Neuron (in vitro differentiated cells): ENCODE results near the gene FNDC8.
A peak's percentile ranks its signal among the peaks of the same experiment; 100 is the strongest.
"Not testable (repeated sequence)": the region's sequence is repeated elsewhere in the genome, so short reads cannot be mapped to it uniquely, and the experiment has no call there.

Source experiments
- H2AFZ ChIP-seq: one replicate; pipeline ENCODE4 v1.6.1; 2013; ENCODE audit warnings: low read depth, mild to moderate bottlenecking, inconsistent platforms, low read length, moderate library complexity
- H3K27me3 ChIP-seq: one replicate; pipeline ENCODE4 v1.6.1; 2013; ENCODE audit warnings: low read length; ENCODE audit not compliant: insufficient read depth
- H3K36me3 ChIP-seq: one replicate; pipeline ENCODE4 v1.6.1; 2013; ENCODE audit warnings: low read length; ENCODE audit not compliant: insufficient read depth
- H3K4me1 ChIP-seq: one replicate; pipeline ENCODE4 v1.6.1; 2013; ENCODE audit warnings: low read length; ENCODE audit not compliant: insufficient read depth
- H3K4me3 ChIP-seq: 2 replicates; pipeline ENCODE4 v1.5.1; 2013; ENCODE audit warnings: mild to moderate bottlenecking, low read length, moderate library complexity
- H3K9me3 ChIP-seq: one replicate; pipeline ENCODE4 v1.6.1; 2013; ENCODE audit warnings: low read length

The FNDC8 gene

DNA sequence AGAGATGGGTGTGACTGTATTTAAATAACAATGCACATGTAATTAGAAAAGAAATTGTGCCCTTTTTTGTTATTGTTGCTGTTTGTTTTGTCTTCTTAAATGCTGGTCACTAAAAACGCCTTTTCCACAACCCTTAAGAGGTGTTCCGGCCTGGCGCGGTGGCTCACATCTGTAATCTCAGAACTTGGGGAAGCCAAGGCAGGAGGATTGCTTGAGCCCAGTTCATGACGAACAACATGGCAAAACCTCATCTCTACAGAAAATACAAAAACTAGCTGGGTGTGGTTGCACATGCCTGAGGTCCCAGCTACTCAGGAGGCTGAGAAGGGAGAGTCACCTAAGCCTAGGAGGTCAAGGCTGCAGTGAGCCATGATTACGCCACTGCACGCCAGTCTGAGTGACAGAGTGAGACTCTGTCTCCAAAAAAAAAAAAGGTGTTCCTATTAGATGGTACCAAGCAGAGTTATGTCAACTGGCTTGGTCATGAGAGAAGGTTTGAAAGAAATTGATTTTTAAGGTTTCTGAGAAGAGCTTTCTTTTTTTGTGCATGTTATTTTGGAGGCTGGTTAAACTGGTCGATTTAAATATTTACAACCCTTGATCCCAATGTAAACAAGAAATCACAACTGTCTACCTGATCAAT is 34.4 kb upstream of the FNDC8 start:
- Histone ChIP-seq H3K4me3 (peak overlapping the region; percentile 83), H3K36me3 (no peaks in the 10 kb centered on the region), H3K4me1 (peaks cover 23% of the 10 kb centered on the region), H3K27me3 (no peaks in the 10 kb centered on the region), H3K9me3 (no peaks in the 10 kb centered on the region), H2AFZ (no peak overlapping the region)

DNA sequence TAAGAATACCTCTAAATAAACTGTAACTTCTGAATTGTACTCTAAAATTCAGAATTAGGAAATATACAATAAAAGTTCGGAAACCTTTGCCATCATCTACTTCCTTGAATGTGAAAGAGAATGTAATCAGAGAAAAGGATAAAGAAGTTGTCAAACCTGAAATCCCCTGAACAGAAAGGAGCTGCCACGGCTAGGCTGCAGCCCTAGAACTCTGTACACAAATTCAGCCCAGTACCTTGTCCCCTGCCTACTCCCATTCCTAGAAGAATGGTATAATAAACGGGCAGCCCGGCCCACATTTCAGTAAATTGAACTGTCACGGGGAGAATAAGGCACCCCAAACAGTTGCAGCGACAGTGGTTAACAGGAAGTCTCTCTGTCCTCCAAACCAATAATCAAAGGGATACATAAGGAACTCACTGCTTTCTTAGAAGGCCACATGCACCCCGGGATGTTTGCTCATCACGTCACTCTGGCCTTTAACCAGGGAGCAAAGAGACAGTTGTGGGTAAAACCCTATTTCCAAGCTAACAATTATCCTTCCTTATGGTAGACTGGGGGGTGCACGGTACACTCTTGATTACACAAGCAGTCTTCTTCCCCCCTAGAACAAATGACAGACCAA is 33.6 kb upstream of the FNDC8 start:
- H3K9me3 ChIP-seq: no peaks in the 10 kb centered on the region
- peaks cover 15% of the 10 kb centered on the region for H3K4me1 ChIP-seq
- H3K27me3 ChIP-seq: no peaks in the 10 kb centered on the region
- H3K36me3 ChIP-seq: no peaks in the 10 kb centered on the region
- H3K4me3 ChIP-seq: peak overlapping the region; percentile 83
- H2AFZ ChIP-seq: peak overlapping the region; percentile 82

DNA sequence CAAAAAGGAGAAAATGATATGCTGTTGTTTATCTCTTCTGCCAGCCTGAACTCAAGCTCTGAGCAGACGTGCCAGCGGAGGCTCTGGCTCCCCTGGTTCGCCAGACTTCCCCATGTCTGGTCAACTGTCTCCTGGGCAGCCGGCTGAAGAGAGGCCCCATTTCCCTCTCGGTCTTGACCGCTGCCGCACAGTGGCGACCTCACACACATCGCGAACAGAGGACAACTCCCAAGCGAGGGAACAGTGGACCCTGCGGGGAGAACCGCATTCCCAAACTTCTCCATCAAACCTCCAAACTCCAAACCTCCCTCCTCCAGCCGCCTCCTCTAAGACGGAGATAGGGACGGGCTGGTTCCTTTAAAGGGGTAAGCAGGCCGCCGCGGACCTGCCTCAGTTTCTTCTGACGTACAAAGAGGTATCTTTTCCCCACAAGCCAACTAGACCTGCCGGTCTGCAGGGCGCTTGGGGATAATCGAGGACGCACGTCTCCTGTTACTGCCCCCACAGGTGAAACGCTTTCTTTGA is 33.0 kb upstream of the FNDC8 start:
- peaks cover 15% of the 10 kb centered on the region for H3K4me1 ChIP-seq
- H2AFZ ChIP-seq: peak overlapping the region; percentile 82
- H3K27me3 ChIP-seq: no peaks in the 10 kb centered on the region
- no peaks in the 10 kb centered on the region for H3K9me3 ChIP-seq
- peak overlapping the region; percentile 83 for H3K4me3 ChIP-seq
- no peaks in the 10 kb centered on the region for H3K36me3 ChIP-seq

DNA sequence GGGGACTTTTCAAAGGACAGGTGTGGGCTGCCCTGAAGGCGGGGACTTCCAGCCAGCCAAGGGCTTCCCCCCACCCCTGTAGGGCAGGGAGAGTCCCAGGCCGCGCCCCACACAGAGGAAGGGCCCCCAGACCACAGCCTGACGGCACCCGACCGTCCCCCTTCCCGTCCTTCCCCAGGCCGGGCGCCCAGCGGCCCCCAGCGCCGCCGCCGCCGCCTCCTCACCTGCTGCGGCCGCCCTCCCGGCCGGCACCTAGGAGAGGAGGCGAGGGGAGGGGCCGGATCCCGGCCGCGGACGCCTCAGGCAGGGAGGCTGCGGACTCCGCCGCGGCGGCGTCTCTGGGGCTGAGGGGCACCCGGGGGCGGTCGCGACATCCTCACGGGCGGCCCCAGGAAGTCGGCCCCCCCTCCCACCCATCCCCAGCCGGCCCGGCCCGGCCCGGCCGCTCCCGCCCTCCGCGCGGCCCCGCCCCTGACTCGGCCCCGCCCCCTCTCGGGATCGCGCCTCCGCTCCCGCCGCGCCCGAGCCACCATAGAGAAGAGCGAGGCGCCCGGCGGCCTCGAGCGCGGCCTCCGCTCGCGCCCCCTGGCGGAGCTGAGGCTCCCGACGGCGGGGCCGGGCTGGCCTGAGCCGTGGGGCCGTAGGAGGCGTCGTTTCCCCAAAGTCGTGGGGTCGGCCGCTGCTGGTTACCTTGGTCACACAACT is 32.4 kb upstream of the FNDC8 start:
- H3K4me3 ChIP-seq: peak overlapping the region; percentile 83
- peak overlapping the region; percentile 87 for H2AFZ ChIP-seq
- peaks cover 15% of the 10 kb centered on the region for H3K4me1 ChIP-seq
- no peaks in the 10 kb centered on the region for H3K9me3 ChIP-seq
- H3K36me3 ChIP-seq: no peaks in the 10 kb centered on the region
- no peaks in the 10 kb centered on the region for H3K27me3 ChIP-seq

DNA sequence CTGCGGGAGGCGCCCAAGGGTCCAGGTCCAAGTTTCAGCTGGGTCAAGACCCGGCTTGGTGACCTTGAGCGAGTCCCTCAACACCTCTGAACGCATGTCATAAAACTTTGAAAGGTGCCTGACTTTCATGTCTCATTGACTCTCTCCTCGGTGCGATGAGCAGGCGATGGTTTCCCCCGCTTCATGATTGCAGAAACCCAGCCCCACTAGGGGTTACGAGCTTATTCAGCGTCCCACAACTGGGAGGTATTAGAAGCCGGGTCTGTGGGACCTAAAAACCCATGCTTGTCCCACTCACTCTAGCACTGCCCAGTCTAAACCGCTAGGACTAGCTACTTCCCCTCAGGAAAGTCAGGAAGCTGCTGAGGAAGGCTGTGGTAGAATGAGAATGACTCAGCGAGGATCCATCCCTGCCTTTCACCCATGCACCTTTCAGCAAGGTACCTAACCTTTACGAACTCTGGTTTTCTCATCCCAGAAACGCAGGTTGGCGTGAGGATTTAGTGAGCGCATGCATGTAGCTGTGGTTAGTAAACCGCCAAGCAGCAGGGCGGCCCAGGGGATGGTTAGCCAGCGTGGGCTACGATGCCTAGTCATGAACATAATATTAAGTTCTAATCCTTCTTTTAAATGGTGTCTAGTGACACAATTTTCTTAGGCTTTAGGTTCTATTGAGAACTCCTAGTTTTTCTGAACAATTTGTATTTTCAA is 31.7 kb upstream of the FNDC8 start:
- peak overlapping the region; percentile 40 for H3K4me3 ChIP-seq
- H3K27me3 ChIP-seq: no peaks in the 10 kb centered on the region
- H3K4me1 ChIP-seq: peaks cover 15% of the 10 kb centered on the region

DNA sequence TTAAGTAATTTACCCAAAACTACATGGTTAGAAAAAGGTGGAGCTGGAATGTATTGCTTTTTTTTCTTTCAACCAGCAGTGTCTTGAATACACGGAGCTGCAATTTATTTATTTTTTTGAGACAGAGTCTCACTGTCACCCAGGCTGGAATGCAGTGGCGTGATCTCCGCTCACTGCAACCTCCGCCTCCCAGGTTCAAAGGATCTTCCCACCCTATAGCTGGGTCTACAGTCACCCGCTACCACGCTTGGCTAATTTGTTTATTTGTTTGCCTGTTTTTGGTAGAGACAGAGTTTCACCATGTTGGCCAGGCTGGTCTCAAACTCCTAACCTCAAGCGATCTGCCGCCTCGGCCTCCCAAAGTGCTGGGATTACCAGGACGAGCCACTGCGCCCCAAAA is 30.7 kb upstream of the FNDC8 start:
- H3K36me3 ChIP-seq, H3K9me3 ChIP-seq, H3K4me3 ChIP-seq, H2AFZ ChIP-seq, H3K27me3 ChIP-seq: not testable (repeated sequence)
- H3K4me1 ChIP-seq: peaks cover 15% of the 10 kb centered on the region

More for the DNA sequence above, 31.7 kb upstream of the FNDC8 start:
- Histone ChIP-seq H3K36me3 (no peaks in the 10 kb centered on the region), H3K9me3 (no peaks in the 10 kb centered on the region), H2AFZ (peak overlapping the region; percentile 87)

DNA sequence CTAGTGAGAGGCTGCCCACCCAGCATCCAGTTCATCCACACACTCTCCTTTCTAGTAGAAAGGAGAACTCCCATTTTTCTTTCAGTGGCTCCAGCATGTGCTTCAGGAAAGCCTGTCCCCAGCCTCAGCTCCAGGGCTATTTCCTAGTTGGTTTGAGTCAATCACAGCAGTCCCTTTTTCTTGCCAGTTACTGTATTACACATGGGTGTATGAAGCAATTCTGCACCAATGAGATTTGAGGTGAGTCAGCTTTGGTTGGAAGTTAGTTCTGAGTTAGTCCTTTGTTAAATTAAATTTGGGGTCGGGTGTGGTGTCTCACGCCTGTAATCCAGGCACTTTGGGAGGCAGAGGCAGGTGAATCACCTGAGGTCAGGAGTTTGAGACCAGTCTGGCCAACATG is 26.5 kb upstream of the FNDC8 start:
- Histone ChIP-seq H3K36me3 (peaks cover 10% of the 10 kb centered on the region), H2AFZ (no peak overlapping the region), H3K9me3 (no peaks in the 10 kb centered on the region), H3K4me3 (no peak overlapping the region), H3K27me3 (no peaks in the 10 kb centered on the region), H3K4me1 (no peaks in the 10 kb centered on the region)

DNA sequence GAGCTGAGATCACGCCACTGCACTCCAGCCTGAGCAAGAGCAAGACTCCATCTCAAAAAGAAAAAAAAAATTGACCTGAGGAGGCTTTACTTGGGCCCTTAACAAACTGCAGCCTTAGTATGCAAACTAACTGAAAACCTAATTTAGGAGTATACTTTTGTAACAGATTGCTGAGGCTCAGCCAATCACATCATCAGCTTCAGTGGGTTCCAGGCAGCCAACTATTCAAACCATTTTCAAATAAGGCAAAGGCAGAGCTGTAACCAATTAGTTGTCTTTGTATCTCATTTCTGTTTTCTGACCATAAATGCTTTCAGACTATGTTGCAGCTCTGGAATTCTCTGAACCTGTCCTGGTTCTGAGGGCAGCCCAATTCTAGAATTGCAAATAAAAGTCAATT is 25.7 kb upstream of the FNDC8 start:
- no peaks in the 10 kb centered on the region for H3K27me3 ChIP-seq
- no peak overlapping the region for H3K4me3 ChIP-seq
- no peaks in the 10 kb centered on the region for H3K9me3 ChIP-seq
- H3K36me3 ChIP-seq: peaks cover 19% of the 10 kb centered on the region
- H2AFZ ChIP-seq: no peak overlapping the region
- H3K4me1 ChIP-seq: no peaks in the 10 kb centered on the region

DNA sequence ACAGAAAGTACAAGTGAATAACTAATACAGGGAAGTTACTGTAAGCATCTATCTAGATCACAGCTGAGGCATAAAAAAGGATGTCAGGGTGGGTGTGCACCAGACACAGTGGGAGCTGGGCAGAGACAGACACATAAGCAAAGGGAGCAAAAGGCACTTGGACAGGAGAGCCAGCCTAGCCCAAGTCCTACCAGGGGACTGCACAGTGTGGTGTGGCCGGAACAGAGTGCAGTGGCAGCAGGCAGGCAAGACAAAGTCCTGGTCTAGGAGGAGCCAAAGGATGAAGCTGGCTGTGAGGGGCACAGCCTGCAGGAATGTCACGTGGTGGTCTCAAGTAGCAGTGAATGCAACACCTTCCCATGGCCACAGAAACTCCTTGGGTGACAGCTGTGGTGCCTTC is 23.6 kb upstream of the FNDC8 start:
- H3K9me3 ChIP-seq: no peaks in the 10 kb centered on the region

DNA sequence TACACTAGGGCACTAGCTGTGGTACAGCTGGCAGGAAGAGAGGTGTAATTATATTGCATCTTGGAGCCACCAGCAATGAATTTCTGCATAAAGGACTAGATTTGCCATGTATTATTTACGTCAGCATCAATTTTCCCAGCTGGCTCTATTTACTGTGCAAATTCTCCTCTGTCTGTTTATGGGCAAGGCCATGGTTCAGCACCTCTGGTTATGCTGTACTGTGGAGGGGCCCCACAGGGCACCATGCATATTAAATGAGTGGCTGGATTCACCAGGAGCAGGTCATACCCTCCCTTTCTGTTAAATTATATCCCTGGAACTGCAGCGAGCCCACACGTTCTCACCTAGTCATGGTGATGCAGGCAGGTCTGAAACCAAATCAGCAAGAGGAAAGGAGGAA is 21.5 kb upstream of the FNDC8 start:
- H3K36me3 ChIP-seq: peaks cover 25% of the 10 kb centered on the region

More for the DNA sequence above, 23.6 kb upstream of the FNDC8 start:
- Histone ChIP-seq H3K4me1 (no peaks in the 10 kb centered on the region), H3K4me3 (no peak overlapping the region), H3K36me3 (peaks cover 25% of the 10 kb centered on the region), H3K27me3 (no peaks in the 10 kb centered on the region), H2AFZ (no peak overlapping the region)

DNA sequence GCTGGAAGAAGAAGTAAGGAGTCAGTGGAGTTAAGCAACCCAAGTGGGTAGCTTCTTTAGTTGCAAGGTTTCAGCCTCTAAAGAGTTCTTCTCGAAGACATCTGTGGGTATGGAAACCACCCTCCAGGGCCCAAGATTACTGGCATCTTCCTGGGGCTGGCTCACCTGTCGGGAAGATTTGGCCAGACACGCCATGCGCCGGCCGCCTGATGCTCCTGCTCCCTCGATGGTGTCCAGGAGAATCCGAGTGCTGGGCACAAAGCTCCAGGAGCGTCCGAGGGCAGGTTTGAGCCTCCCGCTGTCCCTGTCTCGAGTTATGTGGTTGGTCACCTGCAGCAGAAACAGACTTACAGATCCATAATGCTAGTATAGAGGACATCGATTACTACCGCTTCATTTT is 20.4 kb upstream of the FNDC8 start:
- Histone ChIP-seq H3K4me3 (no peak overlapping the region), H2AFZ (no peak overlapping the region), H3K9me3 (no peaks in the 10 kb centered on the region), H3K27me3 (no peaks in the 10 kb centered on the region), H3K36me3 (peaks cover 31% of the 10 kb centered on the region), H3K4me1 (no peaks in the 10 kb centered on the region)

More for the DNA sequence above, 21.5 kb upstream of the FNDC8 start:
- Histone ChIP-seq H3K9me3 (no peaks in the 10 kb centered on the region), H3K4me3 (no peak overlapping the region), H3K4me1 (no peaks in the 10 kb centered on the region), H2AFZ (no peak overlapping the region), H3K27me3 (no peaks in the 10 kb centered on the region)

DNA sequence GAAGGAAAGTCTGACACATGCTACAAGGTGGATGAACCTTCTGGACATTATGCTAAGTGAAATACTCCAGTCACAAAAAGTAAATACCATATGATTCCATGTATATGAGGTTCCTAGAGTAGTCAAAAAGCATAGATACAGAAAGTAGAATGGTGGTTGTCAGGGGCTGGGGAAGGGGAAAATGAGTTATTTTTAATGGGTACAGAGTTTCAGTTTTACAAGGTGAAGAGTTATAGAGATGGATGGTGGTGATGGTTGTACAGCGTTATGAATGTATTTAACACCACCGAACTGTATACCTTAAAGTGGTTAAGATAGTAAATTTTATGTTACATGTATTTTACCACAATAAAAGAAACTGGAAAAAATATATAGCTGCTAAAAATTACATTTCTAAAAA is 19.7 kb upstream of the FNDC8 start:
- H3K4me1 ChIP-seq: no peaks in the 10 kb centered on the region
- H3K27me3 ChIP-seq: no peaks in the 10 kb centered on the region
- no peak overlapping the region for H2AFZ ChIP-seq
- peaks cover 37% of the 10 kb centered on the region for H3K36me3 ChIP-seq
- no peak overlapping the region for H3K4me3 ChIP-seq
- no peaks in the 10 kb centered on the region for H3K9me3 ChIP-seq

DNA sequence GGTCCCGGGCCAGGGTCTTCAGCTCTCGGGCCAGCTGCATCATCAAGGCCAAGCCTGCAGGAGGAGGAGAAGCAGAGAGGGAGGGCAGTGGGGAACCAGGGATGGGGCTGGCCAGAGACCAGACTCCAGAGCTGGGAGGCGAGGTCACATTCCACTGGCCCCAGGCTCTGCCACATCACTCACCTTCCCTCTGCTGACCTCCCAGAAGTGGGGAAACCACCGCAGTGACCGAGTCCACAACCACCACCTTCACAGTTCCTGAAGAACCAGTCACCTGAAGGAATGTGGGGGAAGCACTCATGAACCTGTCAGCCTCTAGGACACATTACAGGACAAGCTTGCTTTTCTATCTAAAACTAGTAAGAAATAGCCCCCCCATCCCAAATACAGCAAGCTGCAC is 18.1 kb upstream of the FNDC8 start:
- H2AFZ ChIP-seq: no peak overlapping the region
- H3K4me3 ChIP-seq: no peak overlapping the region
- no peaks in the 10 kb centered on the region for H3K9me3 ChIP-seq
- H3K4me1 ChIP-seq: no peaks in the 10 kb centered on the region
- peaks cover 36% of the 10 kb centered on the region for H3K36me3 ChIP-seq
- H3K27me3 ChIP-seq: no peaks in the 10 kb centered on the region
